Medulla oblongata (tissue), 1 donor: ENCODE results near the gene SLC8A1.

Experiments used
- DNase-seq: peaks from one replicate; pipeline ENCODE4 v3.0.0-alpha.2; 2015; ENCODE audit errors: extremely low spot score

The SLC8A1 gene

DNA sequence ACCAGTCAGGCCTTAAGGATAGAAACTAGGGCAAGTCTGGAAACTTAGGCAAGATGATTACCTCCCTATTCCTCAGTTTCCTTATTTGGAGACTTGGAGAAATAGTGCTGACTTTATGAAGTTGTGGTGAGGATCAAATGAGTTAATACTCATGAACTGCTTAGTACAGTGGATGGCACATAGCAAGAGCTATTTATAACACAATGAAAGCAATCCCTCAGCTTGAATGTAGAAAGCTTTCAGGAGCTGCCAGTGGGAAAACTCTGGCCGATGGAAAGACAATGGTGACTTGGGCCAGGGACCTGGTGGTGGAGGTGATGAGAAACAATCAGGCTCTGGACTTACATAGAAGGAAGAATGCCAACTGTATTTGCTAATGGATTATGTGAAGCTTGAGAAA lies 403.4 kb downstream of the SLC8A1 start:
- DNase-seq = no peak

DNA sequence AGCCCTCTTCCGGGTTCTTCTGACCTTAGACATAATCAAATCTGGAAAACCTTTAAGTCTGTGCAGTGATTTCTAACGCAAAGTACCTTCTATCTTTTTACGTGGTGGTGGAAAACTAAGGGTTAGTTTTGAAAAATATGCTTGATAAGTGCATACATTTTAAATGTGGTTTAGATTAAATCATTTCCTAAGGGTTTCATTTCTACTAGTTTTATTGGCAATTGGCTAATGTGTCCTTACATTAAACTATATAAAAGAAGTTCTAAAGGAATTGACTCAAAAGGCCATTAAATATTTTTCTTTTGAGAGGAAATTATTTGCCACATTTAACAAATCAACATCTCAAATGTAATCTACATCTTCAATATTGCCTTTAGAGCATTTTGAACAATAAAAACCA lies 404.5 kb downstream of the SLC8A1 start:
- no peak for DNase-seq
